Forelimb muscle (tissue), 1 donor: ENCODE data around the gene RABGAP1L. TPM values are rescaled to one million over a fixed set of nuclear protein-coding genes. Genes with fewer than 3 reads are reported as not detected.

Experiments used
- DNase-seq: peaks from one replicate; pipeline ENCODE4 v3.0.0-alpha.2; 2013; ENCODE audit warnings: low read depth
- polyA plus RNA-seq: library from polyadenylated mRNA; unstranded; fragments of 120-200 nt; gene quantifications from one replicate; pipeline ENCODE4 v1.2.1, GENCODE V29; 2013; ENCODE audit not compliant: insufficient read length

Gene RABGAP1L
- polyA plus RNA-seq, 1 donor = 10.3 TPM

- no peak for DNase-seq
Observed at GRCh38 chr1:174958396-174958795, 799.1 kb downstream of the RABGAP1L start.

DNA sequence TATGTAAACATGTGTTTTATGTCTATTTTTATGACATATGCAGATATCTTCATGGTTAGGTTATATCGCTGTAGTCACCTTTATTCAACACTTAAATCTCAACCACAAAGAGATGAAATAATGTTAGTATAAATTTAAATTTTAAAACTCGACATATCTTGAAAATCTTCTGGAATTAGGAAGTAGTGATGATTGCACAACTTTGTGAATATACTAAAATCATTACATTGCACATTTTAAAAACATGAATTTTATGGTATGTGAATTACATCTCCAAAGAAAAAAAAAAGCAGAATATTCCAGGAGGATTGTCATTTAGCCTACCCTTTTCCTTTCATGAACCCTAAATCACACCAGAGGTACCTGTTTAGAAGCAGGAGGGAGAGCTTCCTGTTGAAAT lies 801.0 kb downstream of the RABGAP1L start:
- no peak for DNase-seq

- no peak for DNase-seq
Observed at GRCh38 chr1:174963529-174964125, 804.3 kb downstream of the RABGAP1L start.

GRCh38 chr1:174964261-174964971 lies 805.1 kb downstream of the RABGAP1L start:
- DNase-seq = no peak

DNA sequence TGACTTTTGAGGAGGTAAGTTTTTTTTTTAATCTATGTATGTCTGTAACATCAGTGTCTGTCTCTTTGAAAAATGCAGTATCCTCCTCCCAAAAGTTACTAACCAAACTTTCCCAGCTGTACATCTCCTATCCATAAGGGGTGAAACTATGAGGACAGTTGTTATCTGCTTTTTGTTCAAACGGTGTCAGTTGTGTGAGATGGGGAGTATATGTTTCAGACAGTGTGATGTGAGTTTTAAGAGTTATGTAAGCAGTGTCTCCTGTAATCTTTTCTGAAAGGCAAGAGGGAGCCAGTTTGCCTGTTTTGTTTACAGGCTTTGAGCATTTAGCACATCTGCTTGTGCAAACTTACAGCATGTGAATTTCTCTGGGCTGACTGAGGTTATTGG lies 805.6 kb downstream of the RABGAP1L start:
- no peak for DNase-seq

GRCh38 chr1:174965362-174966007 lies 806.2 kb downstream of the RABGAP1L start:
- no peak for DNase-seq

- no peak for DNase-seq
Observed at GRCh38 chr1:174966008-174966572, 806.8 kb downstream of the RABGAP1L start.

DNA sequence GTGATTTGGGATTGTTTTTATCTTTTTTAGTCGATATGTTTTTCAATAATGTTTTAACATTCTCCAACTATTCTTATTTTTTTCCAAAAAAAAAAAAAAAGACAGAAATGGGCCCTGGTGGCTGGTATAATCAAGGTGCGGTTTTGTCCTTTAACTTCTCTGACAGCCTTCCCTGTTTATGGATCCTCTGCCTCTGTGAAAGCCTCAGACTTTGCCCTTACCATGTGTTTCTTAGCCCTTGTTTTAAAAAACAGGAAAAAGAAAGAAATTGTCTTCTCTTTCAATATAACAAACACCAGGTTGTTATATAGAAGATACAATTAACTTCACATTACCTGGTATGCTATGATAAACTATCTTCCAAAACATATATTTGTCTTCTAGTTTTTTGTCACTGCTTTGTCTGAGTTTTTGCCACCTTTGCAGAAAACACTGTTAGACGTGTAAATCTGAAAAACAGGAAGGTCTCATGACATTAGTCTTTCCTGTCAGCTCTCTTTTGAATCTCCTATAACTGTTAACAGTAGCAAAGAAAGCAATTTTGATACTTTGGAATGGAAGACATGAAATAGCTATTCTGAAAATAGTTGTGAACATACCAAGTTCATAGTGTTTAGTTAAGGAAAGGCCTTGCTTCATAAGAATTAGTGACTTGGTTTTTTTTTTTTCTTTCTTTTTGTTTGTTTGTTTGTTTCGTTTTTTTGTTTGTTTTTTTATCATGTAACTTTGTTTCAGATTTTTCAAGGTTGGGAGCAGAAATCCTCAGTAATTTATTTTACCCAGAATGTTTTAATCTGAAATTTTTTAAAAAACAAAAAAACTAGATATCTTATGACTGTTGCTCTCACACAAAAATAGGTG lies 808.8 kb downstream of the RABGAP1L start:
- DNase-seq = no peak

DNA sequence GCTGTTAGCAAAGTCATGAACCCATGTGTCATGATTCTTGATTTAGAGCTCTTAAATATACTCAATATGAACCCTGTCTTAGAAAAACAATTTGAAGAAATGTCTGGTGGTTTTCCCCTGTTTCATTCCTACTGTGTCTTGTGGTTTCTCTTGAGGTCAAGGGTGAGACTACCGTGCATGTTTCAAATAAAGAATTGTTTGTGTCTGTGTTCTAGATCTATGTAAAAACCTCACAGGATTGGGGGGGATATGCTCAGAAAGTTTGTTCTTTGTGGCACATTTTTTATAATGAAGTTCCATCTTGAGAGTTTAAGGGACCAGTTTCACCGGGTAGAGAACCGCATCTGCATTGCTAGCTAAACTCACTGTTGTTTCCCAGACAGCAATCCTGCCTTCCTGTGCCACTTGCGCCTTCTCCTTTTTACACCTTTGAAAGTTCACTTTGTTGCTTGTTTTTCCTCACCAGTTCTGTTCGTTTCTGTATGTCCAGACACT lies 809.5 kb downstream of the RABGAP1L start:
- DNase-seq = no peak

DNA sequence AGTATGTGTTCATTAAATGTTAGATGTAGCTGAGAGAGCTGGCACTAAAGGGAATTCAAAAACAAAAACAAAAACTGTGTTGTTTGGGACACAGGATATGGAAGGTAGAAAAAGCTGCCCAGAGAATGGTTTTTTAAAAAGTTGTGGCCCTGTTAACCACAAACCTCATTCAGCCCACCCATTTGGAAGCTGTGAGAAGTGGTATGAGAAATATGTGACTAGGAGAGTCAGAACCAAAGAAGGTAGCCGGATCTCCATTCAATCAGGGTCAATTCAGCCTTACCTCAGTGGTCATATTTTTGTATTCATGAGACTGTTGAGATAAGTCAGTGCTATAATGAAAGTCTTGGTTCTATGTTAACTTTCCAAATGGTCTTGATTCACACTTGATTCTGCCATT lies 810.7 kb downstream of the RABGAP1L start:
- DNase-seq = no peak

GRCh38 chr1:174971466-174971865 lies 812.1 kb downstream of the RABGAP1L start:
- DNase-seq = no peak

- DNase-seq = no peak
Observed at GRCh38 chr1:174971902-174972301, 812.6 kb downstream of the RABGAP1L start.

DNA sequence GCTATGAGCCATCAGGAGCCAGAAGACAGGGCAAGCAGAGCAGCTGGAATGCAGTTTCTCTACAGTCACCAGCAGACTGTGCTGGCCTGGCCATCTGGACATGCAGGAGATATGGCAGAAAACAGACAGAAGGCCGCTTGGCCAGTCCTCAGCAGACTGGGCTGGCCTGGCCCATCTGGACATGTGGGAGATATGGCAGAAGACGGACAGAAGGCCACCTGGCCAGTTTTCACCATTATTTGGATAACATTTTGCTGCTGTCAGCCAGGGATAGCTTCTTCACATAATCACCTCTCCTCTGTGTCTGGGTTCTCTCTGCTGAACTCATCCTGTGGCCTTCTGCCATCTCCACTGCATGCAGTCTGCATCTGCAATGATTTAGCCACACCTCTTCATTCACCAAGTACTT lies 815.4 kb downstream of the RABGAP1L start:
- no peak for DNase-seq

GRCh38 chr1:174975764-174976163 lies 816.4 kb downstream of the RABGAP1L start:
- no peak for DNase-seq

DNA sequence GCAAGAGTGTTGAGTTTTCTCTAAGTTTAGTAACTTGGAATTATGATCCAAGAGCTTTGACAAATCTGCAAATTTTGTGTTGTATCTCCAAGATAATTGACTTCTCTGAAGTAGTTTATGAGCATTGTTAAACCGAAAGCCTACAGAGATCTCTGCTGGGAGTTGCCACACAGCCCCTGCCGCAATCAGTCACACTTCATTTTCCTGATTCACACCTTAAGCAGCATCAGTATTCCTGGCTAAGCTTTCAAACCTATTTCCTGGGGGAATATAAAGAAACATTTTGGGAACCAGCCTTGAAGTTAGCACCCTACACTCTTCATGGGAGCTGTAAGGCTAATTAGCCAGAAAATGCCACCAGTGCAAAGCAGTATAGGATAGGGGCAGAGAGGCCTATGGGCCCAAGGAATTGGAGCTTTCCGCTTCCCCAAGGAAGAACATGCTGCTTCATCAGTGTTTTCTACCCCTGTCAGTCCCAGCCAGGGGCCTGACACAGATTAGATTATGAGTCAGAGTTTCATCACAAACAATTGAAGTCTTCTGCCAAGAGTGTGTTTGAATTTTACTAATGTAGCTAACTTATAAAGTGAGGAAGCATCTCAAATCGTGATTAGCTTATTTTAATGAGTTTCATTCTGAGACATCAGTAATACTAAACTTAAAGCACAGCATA lies 817.3 kb downstream of the RABGAP1L start:
- no peak for DNase-seq

DNA sequence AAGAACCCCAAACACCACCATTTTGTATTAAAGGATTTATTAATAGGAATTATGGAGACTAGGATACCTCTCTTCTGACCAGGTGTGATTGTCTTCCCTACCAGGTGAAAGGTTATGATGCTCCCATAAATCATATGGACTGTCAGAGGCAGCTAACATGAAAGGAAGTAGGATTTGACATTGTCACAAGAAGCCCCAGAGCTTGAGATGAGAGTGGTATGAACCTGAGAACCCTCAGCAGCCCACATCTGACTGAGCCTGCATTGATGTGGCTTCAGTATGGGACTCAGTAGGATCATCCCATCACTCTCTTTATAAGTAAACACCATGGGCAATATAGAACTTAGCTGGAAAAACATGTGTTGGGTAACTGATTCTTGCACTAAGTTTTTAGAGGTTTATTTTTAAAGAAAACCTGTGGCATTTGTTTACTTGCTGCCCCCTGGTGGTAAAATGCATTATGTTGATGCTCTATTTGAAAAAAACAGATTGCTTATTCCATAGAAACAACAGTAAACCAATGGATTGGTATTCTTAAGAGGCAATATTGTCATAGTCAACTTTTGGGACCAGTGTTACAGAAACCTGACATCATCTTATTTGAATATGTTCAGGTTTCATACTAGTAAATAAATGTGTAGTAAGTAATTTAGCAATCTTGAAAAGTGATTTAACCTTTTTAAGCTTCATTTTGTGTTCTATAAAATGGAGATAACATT lies 823.8 kb downstream of the RABGAP1L start:
- DNase-seq = no peak

DNA sequence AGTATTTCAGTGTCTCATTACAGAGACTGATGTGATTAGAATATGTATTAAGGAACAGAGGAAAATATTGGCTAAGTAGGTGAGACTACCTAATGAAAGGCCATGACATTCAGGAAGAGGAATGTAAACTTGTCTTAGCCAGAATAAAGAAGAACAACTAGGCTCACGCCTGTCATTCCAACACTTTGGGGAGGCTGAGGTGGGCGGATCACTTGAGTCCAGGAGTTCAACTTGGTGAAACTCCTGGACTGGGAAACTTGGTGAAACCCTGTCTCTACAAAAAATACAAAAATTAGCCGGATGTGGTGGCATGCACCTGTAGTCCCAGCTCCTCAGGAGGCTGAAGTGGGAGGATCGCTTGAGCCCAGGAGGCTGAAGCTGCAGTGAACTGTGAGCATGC lies 825.6 kb downstream of the RABGAP1L start:
- no peak for DNase-seq

- DNase-seq = no peak
Observed at GRCh38 chr1:174988539-174988938, 829.2 kb downstream of the RABGAP1L start.

DNA sequence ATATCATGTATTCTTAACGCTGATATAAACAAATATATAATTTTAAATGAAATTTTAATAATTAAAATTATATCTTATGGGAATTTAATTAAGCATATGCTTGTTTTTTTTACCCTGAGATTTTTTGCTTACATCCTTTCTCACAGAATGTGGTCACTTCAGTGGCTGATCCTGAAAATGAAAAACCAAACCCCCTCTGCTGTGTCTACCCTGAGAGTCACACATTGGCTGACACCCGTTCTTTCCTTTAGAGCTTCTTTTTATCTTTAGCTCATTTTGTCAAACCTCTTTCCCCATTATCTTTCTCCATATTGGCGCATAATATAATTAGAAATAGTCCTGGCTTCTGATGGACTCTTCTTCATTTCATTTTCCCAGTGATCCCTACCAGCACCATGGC lies 829.7 kb downstream of the RABGAP1L start:
- DNase-seq = no peak

GRCh38 chr1:174989536-174990220 lies 830.4 kb downstream of the RABGAP1L start:
- no peak for DNase-seq
